ENCODE results near the gene JCHAIN. TPM values are rescaled to one million over a fixed set of nuclear protein-coding genes. Genes with fewer than 3 reads are reported as not detected.

JCHAIN gene
- total and polyA plus RNA-seq, 2 of the 13 experiments (the other 11 are each of a cell fraction or from before 2014, with no cell fraction given), result not detected

DNA sequence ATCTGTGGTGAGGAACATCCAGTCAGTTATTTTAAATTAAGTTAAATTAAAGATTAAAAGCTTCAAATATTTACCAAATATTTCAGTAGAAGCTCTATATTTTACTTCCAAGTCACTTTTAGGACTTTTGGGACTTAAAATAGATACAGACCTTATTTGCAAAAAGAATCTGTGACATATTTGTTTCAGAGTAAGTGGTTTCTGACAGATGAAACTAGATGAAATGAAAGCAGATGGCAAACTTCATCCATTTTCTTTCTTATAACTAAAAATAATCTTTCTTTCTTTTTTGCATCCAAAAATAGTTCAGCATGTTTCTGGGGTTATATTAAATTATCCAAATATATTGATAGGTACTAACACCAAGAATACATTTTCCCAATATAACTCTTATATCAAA, 15.4 kb upstream of the JCHAIN start (continued):
- TF ChIP-seq ZNF383 (CRISPR knock-in tag; IDR thresholded peaks at IDR 0.05; ENCODE audit: borderline replicate concordance) (no peak), ATAD3A (CRISPR knock-in tag; IDR thresholded peaks at IDR 0.05) (no peak)

- H4K20me1 ChIP-seq (ENCODE audit: insufficient read depth, low read length), result no peaks in the 10 kb centered on the region
- BruUV-seq (replicated peaks), result no TSS peak
- no peak for ATAC-seq
- TF ChIP-seq MIXL1 (CRISPR knock-in tag; IDR thresholded peaks at IDR 0.05), result no peak
- TF ChIP-seq RFX5 (IDR thresholded peaks at IDR 0.05; ENCODE audit: low read depth, low read length), result no peak
- no peak for TF ChIP-seq NFKBIZ (CRISPR knock-in tag; IDR thresholded peaks at IDR 0.05)
- no peak overlapping the region for H3K4me2 ChIP-seq (ENCODE audit: low read depth, low read length)
- no peaks in the 10 kb centered on the region for H3K27me3 ChIP-seq (ENCODE audit: control insufficient read depth in 1 of 2, insufficient read depth in 2 of 2, low read length in 2 of 2)
- ChIA-PET CTCF (ENCODE audit: low intra/inter-chr PET ratio, low total read pairs) (no interaction called here), POLR2A (no interaction called here)
- no peaks in the 10 kb centered on the region for H3K79me2 ChIP-seq (ENCODE audit: insufficient read depth, low read length)
- H3K4me1 ChIP-seq (ENCODE audit: insufficient read depth, low read length), result no peaks in the 10 kb centered on the region
- in situ Hi-C loops (cut with HindIII; ENCODE audit: extremely low pct_ligation_motif_present, low pct_unique_long_range_greater_than_20kb), result no loop called here
- intact Hi-C loops (cut with micrococcal nuclease; ENCODE audit: unreplicated experiment), result loop anchor here (10.0 kb wide), 1 partner anchor 224 kb away; the partner anchor contains the start of gene MOB1B
- no peaks in the 10 kb centered on the region for H3K9me3 ChIP-seq (ENCODE audit: low read length)
- H3K27ac ChIP-seq (ENCODE audit: extremely low read length, insufficient read depth, low read length), result no peak overlapping the region
- DNase-seq (ENCODE audit: low spot score), result no peak
- FAIRE-seq, result no peak
- H3K9ac ChIP-seq (ENCODE audit: insufficient read depth, low read depth, low read length), result no peak overlapping the region
- no peak overlapping the region for H2AFZ ChIP-seq (ENCODE audit: low read length)
- no peaks in the 10 kb centered on the region for H3K36me3 ChIP-seq (replicated peaks in 1 of 2; ENCODE audit: control insufficient read depth in 1 of 2, insufficient read depth in 2 of 2, low read length in 2 of 2)
- H3K4me3 ChIP-seq (replicated peaks in 1 of 3; ENCODE audit: insufficient read depth in 1 of 3, low read depth in 2 of 3, low read length in 3 of 3), result no peak overlapping the region
These were observed 14.6 kb upstream of the JCHAIN start for GRCh38 chr4:70680934-70681333.

DNA sequence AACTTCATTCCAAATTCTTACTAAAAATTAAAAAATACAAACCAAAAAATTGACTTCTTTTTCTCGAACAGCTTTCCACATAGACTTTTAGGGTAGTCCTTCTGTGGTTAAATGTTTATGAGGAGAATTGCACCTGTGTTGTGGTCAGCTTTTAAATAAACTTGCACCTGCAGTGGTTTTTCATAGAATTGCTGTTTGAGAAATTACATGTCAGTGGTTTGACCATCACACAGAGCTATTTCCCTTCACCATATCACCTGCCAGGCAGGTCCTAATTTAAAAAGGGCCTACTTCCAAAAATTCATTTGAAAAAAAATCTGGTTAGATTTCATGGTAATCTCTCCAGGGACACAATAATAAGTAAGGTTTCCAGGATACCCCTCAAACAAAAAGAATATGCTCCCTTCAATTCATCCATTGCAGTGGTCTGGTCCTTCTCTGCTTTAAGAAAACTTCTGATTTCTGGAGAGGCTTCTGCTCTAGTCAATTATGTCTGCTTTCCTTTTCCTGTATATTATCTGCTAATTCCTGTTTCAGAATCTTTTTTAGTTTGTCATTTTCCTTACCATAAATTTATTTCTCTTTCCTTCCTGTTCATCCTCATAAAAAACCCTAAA, 12.2 kb upstream of the JCHAIN start:
- no TSS peak for BruUV-seq (replicated peaks)
- H3K36me3 ChIP-seq (replicated peaks in 1 of 2; ENCODE audit: control insufficient read depth in 1 of 2, insufficient read depth in 2 of 2, low read length in 2 of 2), result no peaks in the 10 kb centered on the region
- no peaks in the 10 kb centered on the region for H3K9me3 ChIP-seq (ENCODE audit: low read length)
- H4K20me1 ChIP-seq (ENCODE audit: insufficient read depth, low read length), result no peaks in the 10 kb centered on the region
- no peak overlapping the region for H3K4me2 ChIP-seq (ENCODE audit: low read depth, low read length)
- no peak overlapping the region for H3K27ac ChIP-seq (ENCODE audit: extremely low read length, insufficient read depth, low read length)
- ChIA-PET CTCF (ENCODE audit: low intra/inter-chr PET ratio, low total read pairs) (no interaction called here), POLR2A (no interaction called here)
- in situ Hi-C loops (cut with HindIII; ENCODE audit: extremely low pct_ligation_motif_present, low pct_unique_long_range_greater_than_20kb) (no loop called here), intact Hi-C loops (cut with micrococcal nuclease; ENCODE audit: unreplicated experiment) (no loop called here)
- FAIRE-seq, result no peak
- DNase-seq (ENCODE audit: low spot score), result no peak
- H3K79me2 ChIP-seq (ENCODE audit: insufficient read depth, low read length), result no peaks in the 10 kb centered on the region
- ATAC-seq, result no peak
- H3K4me3 ChIP-seq (replicated peaks in 1 of 3; ENCODE audit: insufficient read depth in 1 of 3, low read depth in 2 of 3, low read length in 3 of 3), result no peak overlapping the region
- 0% methylated on average over 1 of the region's 1 CpG for WGBS (ENCODE audit: low lambda C conversion rate)
- H3K9ac ChIP-seq (ENCODE audit: insufficient read depth, low read depth, low read length), result no peak overlapping the region
- no peaks in the 10 kb centered on the region for H3K4me1 ChIP-seq (ENCODE audit: insufficient read depth, low read length)
- no peaks in the 10 kb centered on the region; a peak in 1 of 5 replicates for H3K27me3 ChIP-seq (ENCODE audit: control insufficient read depth in 1 of 2, insufficient read depth in 2 of 2, low read length in 2 of 2)
- no peak overlapping the region for H2AFZ ChIP-seq (ENCODE audit: low read length)
- TF ChIP-seq, protein P1, sequence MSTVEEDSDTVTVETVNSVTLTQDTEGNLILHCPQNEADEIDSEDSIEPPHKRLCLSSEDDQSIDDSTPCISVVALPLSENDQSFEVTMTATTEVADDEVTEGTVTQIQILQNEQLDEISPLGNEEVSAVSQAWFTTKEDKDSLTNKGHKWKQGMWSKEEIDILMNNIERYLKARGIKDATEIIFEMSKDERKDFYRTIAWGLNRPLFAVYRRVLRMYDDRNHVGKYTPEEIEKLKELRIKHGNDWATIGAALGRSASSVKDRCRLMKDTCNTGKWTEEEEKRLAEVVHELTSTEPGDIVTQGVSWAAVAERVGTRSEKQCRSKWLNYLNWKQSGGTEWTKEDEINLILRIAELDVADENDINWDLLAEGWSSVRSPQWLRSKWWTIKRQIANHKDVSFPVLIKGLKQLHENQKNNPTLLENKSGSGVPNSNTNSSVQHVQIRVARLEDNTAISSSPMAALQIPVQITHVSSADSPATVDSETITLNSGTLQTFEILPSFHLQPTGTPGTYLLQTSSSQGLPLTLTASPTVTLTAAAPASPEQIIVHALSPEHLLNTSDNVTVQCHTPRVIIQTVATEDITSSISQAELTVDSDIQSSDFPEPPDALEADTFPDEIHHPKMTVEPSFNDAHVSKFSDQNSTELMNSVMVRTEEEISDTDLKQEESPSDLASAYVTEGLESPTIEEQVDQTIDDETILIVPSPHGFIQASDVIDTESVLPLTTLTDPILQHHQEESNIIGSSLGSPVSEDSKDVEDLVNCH (CRISPR knock-in tag; IDR thresholded peaks at IDR 0.05), result no peak
- TF ChIP-seq FUBP1 (CRISPR knock-in tag; IDR thresholded peaks at IDR 0.05; ENCODE audit: borderline replicate concordance) (no peak), RFX1 (IDR thresholded peaks at IDR 0.05) (no peak), TBX2 (CRISPR knock-in tag; IDR thresholded peaks at IDR 0.05; ENCODE audit: borderline replicate concordance) (no peak), SMAD3 (CRISPR knock-in tag; IDR thresholded peaks at IDR 0.05) (no peak), HOXA7 (CRISPR knock-in tag; IDR thresholded peaks at IDR 0.05) (no peak), ZBTB1 (CRISPR knock-in tag; IDR thresholded peaks at IDR 0.05; ENCODE audit: borderline replicate concordance) (no peak)
